Kasumi-1 (cell line): ENCODE results near the gene MROH9.

Experiments
- DNase-seq, 2 experiments: peaks; one replicate each; lab custom pipeline; 2025; lab: John Stamatoyannopoulos, UW

Gene MROH9

GRCh38 chr1:170970256-170970655, 34.9 kb downstream of the MROH9 start:
- no peak for DNase-seq

DNA sequence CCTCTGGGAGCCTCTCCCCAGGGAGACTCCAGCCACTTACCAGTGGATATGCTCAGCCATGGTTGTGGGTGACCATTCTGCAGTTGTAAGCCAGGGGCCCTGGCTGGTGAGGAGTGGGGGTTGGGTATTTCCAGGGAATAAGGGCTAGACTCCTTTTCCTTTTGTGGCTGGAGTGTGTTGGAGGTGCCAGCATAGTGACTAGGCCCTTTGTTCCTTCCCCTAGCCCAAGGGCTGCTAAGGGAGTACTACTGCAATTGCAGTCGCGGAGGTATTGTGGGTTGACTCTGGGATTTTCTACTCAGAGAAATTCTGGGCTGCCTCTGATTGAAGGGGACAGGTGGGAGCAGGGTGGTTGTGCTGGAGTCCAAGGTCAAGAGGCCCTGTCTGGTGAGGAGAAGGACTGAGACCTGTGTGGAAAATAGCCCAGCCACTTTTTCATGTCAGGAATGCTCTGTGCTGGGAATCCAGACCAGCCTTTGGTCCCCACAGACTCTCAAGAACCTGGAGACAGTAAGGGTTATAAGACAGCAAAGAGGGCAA, 43.1 kb downstream of the MROH9 start:
- DNase-seq, result no peak

DNA sequence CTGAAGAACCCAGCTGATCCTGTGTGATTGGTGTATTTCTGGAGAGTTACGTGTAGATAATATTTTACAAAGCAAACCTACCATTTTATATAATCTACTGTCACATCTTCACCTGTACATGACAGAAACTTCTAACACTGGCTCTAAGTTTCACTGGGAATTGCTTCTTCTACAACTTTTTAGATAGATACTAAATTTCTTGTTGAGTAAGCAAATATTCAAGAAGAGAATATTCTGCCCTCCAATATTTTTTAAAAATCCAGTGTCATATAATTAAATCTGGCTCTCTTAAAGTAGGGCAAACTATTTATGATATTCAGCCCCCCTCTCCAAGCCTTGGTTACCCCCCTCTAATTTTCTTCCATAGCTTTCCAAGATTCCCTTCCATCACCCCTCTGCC, 50.1 kb downstream of the MROH9 start:
- no peak for DNase-seq

GRCh38 chr1:170986901-170987300, 51.6 kb downstream of the MROH9 start:
- DNase-seq, result no peak

DNA sequence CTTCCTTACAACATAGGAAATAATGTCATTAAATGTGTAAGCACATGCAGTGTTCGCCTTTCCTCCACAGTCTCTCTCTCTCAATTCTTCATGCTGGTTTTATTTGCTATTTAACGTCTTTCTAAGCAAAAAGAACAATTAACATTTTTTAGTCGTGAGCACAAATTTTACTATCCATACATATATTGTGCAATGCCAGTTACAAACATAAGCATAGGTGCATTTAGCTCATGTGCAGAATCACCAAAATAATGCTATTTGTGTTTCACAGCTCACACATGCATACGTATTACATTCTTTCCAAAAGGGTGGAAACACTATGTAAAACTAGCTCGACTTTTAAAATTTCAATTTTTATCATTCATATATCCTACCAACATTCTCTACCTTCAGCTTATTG, 52.1 kb downstream of the MROH9 start:
- DNase-seq, result no peak

DNA sequence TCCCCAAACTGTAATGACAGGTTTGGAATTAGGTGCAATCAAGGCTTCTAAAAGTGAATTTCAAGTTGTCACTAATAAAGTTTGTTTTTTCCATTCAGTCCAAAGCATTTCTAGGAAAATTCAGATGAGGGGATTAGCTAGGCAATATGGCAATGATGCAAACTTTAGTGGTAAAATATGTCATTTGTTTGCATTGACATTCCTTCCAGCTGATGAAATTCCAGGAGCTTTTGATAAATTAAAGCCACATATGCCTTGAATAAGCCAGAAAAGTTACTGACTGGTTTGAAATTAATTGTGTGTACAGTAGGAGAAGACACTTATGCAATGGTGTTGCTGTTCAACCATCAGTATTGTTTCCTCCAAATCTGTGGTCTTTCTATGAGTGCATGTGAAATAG, 57.8 kb downstream of the MROH9 start:
- no peak for DNase-seq

DNA sequence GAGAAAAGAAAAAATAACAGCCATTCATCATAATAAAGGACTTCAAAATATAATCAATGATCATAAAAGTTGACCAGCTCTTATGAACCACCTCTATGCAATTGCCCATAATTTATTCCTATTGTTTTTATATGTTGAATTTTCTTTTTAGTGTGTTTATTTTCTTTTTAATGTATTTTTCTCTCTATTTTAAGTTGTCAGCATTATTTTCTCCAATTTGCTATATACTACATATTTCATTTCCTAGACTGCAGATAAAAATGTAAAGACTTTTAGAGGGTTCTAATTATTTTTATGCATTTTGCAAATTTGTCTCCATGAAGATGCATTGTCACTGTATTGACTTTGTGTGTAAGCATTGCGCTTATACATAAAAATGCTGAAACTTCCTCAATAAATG, 58.4 kb downstream of the MROH9 start:
- DNase-seq, result no peak

DNA sequence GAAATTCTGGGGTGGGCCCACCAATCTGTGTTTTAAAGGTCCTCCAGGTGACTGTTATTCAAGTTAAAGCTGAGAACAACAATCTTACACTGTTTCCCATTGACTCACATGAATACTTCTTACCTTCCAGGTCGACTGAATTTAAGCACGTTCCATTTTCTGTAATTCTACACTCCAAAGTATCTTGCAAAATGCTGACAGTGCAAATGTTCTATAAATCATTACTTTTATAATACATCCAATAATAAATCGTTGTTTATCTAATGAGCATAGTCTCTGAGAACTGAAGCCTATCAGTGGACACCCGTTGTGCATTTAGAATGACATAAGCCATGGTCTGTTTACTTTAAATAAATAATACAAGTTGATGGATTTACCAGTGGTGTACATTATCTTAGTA, 79.5 kb downstream of the MROH9 start:
- DNase-seq, result no peak

GRCh38 chr1:171017426-171017825, 82.1 kb downstream of the MROH9 start:
- no peak for DNase-seq

DNA sequence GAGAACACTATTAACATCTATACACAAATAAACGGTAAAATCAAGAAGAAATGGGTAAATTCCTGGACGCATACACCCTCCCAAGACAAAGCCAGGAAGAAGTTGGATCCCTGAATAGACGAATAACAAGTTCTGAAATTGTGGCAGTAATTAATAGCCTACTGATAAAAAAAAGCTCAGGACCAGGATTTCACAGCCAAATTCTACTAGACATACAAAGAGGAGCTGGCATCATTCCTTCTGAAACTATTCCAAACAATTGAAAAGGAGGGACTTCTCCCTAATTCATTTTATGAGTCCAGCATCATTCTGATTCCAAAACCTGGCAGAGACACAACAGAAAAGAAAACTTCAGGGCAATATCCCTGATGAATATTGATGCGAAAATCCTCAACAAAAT, 84.6 kb downstream of the MROH9 start:
- no peak for DNase-seq

DNA sequence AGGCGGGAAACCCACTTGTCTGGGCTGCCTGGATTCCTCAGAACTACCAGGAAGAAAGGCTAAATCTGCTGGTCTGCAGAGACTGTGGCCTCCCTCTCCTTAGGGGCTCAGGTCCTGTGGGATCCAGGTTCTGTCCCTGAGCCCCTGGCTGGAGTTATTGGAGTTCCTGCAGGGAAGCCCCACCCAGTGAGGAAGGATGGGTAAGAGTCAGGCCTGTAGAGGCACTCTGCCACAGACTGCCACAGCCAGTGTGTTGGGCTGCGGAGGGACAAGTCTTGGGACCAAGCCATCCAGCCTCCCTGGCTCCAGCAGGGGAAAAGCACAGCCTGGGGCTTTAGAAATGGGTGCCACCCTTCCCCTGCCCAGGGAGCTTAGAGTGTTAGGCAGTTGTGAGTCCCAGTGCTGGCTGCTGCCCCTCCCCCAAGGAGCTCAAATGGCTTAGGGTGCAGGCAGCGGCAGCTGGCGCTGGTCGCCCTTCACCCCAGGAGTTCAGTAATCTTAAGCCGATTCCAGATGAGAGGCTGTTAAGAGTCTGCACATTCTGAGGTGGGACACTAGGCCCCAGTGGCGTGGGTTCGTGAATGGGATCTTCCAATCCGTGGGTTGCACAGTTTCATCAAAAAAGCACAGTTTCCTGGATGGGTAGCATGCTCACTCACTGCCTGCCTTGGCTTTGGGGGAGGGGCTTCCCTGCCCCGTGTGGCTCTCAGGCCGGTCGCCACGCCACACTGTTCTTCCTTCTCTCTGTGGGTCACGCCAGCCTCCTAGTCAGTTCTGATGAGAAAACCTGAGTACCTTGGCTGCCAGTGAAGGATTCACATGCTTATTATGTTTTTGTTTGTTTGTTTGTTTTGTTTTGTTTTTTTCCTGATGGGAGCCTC, 97.7 kb downstream of the MROH9 start:
- DNase-seq, result no peak

- no peak for DNase-seq
Observed at GRCh38 chr1:171037626-171038025, 102.3 kb downstream of the MROH9 start.

DNA sequence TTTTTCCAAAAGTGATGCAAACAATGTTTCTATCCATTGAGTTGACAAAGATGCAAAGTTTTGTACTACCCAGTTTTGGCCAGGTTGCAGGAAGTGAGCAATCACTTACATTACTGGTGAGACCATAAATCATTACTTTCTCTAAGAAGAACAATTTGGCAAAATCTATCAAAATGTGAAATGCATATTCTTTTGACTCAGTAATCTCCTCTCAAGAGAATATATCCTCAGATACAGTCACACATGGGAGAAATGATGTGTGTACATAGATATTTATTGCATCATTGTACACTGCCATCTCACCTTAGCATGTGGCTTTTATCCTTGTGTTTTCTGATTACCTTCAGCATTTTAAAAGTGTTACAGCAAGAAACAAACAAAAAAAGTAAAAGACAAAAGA, 103.0 kb downstream of the MROH9 start:
- no peak for DNase-seq

GRCh38 chr1:171048014-171048413, 112.7 kb downstream of the MROH9 start:
- DNase-seq, result no peak

GRCh38 chr1:171052977-171053376, 117.6 kb downstream of the MROH9 start:
- DNase-seq, result no peak

DNA sequence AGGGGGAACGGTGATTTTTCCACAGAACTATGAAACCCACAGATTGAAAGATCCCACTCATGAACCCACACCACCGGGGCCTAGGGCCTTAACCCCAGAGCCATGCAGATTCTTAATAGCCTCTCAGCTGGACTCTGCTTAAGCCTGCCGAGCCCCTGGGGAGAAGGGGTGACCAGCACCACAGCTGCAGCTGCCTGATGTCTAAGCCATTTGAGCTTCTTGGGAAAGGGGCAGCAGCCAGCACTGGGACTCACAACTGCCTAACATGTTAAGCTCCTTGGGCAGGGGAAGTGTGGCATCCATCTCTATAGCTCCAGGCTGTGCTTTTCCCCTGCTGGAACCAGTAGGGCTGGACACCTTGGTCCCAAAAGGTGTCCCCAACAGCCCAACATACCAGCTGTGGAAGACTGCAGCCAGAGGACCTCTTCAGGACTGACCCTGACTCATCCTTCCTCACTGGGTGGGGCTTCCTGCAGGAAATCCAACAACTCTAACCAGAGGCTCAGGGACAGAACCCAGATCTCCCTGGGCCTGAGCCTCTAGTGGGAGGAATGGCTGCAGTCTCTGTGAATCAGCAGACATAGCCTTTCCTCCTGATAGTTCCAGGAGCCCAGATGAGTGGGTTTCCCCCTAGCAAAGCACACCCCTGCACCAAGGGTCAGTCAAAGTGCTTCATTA, 120.8 kb downstream of the MROH9 start:
- DNase-seq, result no peak

DNA sequence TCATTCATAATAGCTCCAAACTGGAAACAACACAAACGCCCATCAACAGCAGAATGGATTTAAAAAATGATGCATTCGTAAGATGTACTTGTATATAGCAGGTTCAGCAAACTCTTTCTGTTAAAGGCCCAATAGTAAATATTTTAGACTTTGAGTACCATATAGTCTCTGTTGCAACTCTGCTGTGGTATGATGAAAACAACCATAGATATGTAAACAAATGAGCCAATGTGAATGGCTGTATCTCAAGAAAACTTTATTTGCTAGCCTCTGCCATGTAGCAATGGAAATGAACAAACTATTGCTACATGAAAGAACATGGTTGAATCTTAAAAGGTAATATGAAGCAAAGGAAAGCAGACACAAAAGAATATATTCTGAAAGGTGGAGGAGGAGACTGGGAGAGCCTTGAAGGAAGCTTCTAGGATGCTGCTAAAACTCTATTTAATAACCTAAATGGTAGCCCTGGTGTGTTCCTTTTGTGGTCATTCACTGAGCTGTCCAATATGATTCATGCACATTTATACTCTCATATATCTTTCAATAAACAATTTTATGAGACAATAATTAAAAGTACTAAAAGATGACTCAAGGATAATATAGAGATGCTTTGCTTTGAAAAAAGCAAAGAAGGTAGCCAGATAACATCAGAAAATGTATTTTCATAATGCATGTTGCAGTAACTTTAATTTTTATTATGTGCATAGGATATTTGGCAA, 126.2 kb downstream of the MROH9 start:
- no peak for DNase-seq

DNA sequence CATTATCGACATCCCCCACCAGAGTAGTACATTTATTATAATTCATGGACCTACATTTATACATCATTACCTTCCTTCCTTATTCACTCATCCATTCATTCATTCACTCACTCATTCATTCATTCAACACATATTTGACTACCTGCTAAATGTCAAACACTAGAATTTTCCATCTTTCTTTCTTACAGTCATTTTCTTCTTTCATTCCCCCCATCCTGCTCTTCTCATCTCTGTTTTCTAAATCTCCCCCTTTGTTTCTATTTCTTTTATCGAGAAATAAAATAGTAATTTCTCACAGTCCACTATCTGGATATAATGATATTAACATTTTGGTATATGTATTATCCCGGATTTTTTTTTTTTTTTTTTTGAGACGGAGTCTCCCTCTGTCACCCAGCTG, 127.6 kb downstream of the MROH9 start:
- DNase-seq, result no peak

- no peak for DNase-seq
Observed at GRCh38 chr1:171075041-171075440, 139.7 kb downstream of the MROH9 start.

- DNase-seq, result peak; percentile 34 to 61
Observed at GRCh38 chr1:171081314-171081753, 146.0 kb downstream of the MROH9 start.

GRCh38 chr1:171081763-171082201, 146.4 kb downstream of the MROH9 start:
- no peak for DNase-seq

DNA sequence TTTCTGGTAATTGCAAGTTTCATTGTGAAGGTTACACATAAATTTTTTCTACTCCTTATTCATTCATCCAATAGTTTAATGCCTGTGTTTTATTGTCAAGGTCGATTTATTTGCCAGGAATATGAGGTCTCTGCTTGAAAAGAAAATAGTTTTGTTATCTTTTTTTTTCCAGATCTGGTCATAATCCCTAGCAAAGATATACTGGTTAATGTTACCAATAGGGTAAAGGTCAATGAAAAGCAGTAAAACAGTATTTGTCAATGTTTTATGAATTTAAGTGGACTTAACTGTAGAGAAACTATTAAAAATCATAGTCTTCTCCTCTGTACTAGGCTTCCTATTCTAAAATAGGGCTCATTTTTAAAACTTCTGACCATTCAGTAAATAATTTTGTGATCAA, 147.3 kb downstream of the MROH9 start:
- no peak for DNase-seq
